Stimulated activated CD4-positive, alpha-beta T cell treated with anti-CD3 and anti-CD28 coated beads, Interleukin-4, amount 100 ng/mL, for 1 hour (primary cell): ENCODE data around the gene ZNF100.
"Not testable (repeated sequence)": the region's sequence is repeated elsewhere in the genome, so short reads cannot be mapped to it uniquely, and the experiment has no call there.

Experiments used
- DNase-seq: peaks from one replicate; pipeline ENCODE4 v3.0.0-alpha.2; 2020

The ZNF100 gene

DNA sequence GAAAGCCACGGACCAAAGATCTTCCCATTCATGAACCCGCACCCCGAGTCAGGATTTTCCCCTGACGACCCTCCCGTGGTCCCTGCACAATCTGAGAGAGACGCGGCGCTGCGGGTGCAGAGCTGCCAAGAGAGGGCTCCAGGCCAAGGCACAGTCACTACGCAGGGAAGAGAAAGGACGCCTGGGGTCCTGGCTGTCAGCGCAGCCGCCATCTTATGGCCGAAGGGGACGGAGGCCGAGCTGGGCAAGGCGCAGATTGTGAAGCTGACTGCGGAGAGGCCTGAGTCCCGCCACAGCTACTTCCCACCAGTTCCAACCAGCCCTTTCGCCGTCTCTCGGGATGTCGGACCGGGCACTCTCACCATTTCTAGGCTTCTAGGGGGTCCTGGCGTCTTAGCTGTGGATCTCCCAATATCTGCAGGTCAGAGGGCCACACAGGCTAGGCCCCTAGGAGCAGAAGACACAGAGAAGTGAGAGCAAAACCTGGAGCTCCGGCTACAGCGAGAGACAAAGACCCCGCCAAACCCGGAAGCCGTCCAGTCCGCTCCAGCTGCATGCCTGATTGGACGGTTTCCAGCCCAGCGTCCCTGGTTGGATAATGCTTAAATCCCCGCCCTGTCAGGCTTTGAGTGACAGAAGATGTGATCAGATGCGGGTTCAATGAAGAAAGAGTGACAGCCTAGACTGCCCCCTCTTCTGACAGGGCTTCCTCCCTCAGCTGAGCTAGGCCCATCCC is at the start of gene ZNF100:
Gene ZNF100, minus strand, starts transcription at position 515 of the 736 bp plus-strand sequence. Its CDS starts 150 bp downstream, at position 365.
- DNase-seq, result peak; percentile 84

DNA sequence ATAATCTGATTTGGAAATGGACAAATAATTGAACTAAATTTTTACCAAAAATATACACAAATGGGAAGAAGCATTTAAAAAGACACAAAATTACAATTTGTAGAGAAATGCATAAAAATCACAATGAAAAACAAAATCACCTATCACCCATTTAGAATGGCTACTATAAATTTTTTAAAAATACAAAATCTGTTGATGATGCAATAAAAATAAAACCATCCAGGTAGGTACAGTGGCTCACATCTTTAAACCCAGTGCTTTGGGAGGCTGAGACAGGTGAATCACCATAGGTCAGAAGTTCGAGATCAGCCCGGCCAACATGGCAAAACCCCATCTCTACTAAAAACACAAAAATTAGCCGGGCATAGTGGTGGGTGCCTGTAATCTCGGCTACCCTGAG is 45.1 kb upstream of the ZNF100 start:
- DNase-seq, result no peak

GRCh38 chr19:21808400-21809000 is 41.1 kb upstream of the ZNF100 start:
- DNase-seq, result not testable (repeated sequence)

DNA sequence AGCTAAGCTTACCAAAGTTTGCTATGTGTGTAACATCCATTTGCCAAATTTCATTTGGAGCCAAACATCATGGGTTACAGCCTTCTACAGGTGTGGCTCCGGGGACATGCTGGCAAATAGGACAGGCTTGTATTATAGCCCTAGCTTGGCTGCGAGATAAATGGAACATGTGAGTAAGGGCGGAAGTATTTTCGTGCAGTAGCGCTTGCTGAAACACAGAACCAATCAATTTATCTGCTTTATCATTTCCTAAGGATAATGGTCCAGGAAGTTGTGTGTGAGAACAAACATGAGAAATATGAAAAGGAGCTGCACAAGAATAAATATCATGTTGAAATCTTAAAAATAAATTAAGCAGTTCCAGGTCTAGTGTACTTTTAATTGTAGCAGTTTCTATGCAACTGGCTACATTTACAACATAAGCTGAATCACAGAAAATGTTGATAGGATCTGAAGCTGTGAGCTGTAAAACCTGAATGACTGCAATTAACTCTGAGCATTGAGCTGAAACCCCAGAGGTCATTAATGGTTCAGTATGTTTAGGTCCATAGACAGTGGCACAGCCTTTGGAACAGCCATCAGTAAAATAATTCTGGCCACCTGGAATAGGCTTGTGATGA is 22.2 kb upstream of the ZNF100 start:
- DNase-seq, result no peak

GRCh38 chr19:21786936-21787335 is 19.6 kb upstream of the ZNF100 start:
- DNase-seq, result no peak

GRCh38 chr19:21775792-21776191 is 8.4 kb upstream of the ZNF100 start:
- DNase-seq, result not testable (repeated sequence)

DNA sequence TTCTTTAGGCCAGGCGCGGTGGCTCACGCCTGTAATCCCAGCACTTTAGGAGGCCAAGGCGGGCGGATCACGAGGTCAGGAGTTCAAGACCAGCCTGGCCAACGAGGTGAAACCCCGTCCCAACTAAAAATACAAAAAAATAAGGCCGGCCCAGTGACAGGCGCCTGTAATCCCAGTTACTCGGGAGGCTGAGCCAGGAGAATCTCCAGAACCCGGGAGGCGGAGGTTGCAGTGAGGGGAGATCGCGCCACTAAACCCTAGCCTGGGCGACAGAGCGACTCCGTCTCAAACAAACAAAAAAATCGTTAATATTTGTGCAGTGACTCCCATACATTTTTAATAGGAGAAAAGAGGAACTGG is 694 bp downstream of the ZNF100 start:
- not testable (repeated sequence) for DNase-seq

DNA sequence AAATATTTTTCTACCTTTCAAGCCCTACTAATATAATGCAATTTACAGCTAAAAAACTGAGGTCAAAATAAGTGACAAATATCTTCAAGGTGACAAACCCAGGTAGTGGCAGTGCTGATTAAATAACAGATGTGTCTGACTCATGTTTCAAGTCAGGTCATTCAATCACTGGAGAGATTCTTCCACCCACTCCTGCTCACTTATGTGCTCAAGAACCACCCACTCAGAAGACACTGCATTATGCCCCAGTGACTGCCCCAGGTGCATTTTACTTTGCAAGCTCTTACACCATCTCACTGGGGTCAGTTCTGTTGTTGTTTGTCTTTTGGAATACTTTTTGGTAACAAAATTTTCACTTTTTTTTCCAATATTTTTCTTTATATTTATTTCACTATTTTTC is 2.2 kb downstream of the ZNF100 start:
- no peak for DNase-seq

- DNase-seq, result not testable (repeated sequence)
These were observed 5.8 kb downstream of the ZNF100 start for GRCh38 chr19:21761547-21761946.

- DNase-seq, result no peak
These were observed 9.1 kb downstream of the ZNF100 start for GRCh38 chr19:21758296-21758695.

GRCh38 chr19:21755555-21755954 is 11.8 kb downstream of the ZNF100 start:
- DNase-seq, result not testable (repeated sequence)

DNA sequence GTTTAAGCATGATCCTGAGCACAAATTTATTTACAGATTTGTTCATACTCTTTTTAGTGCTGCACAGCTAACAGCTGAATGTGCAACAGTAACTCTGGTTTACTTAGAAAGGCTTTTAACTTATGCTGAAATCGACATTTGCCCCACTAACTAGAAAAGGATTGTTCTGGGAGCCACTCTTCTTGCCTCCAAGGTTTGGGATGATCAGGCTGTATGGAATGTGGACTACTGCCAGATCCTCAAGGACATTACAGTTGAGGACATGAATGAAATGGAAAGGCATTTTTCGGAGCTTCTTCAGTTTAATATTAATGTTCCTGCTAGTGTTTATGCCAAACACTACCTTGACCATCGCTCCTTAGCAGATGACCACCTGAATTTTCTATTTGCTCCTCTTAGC is 16.0 kb downstream of the ZNF100 start:
- no peak for DNase-seq

DNA sequence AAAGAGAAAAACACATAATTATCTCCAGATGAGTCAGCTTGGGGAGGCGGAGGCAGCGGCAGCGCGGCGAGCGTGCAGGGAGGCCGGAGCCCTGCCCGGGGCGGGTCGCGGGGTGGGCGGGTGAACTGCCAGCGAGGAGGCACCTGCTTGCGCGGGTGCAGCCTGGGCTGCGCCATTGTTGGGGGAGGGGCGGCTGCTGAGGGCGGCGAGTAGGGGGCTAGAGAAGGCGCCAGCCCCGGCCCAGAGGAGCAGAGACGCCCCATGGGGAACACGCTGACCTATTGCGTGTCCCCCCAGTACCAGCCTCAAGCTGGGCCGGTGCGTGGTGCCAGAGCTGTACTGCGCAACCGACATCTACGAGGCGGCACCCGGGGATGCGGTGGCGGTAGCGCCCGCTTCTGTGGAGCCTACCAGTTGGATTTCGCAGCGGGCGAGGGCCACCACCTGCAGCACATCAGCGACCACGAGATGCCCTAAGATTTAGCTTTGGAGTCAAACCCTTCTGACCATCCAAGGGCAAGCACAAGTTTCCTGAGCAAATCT is 16.7 kb downstream of the ZNF100 start:
- DNase-seq, result no peak

DNA sequence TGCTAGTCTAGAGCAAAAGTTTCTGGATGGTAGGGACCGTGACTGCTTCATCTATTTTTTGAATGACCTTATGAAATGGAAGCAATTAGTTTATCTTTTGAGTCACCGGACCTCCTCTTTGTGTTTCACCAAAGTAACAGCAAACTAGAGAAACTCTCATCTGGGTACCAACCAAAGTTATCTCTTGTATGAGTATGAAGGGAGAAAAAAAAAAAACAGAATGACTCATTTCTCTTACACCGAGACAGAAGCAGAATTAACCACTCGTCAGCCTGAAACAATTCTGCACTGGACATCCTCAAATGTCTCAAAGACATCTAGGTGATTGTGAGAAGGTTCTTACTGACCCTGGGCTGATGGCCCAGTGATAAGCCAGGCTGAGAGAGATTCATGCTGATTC is 18.3 kb downstream of the ZNF100 start:
- DNase-seq, result no peak

GRCh38 chr19:21748088-21748487 is 19.3 kb downstream of the ZNF100 start:
- no peak for DNase-seq

GRCh38 chr19:21740559-21740958 is 26.8 kb downstream of the ZNF100 start:
- no peak for DNase-seq

DNA sequence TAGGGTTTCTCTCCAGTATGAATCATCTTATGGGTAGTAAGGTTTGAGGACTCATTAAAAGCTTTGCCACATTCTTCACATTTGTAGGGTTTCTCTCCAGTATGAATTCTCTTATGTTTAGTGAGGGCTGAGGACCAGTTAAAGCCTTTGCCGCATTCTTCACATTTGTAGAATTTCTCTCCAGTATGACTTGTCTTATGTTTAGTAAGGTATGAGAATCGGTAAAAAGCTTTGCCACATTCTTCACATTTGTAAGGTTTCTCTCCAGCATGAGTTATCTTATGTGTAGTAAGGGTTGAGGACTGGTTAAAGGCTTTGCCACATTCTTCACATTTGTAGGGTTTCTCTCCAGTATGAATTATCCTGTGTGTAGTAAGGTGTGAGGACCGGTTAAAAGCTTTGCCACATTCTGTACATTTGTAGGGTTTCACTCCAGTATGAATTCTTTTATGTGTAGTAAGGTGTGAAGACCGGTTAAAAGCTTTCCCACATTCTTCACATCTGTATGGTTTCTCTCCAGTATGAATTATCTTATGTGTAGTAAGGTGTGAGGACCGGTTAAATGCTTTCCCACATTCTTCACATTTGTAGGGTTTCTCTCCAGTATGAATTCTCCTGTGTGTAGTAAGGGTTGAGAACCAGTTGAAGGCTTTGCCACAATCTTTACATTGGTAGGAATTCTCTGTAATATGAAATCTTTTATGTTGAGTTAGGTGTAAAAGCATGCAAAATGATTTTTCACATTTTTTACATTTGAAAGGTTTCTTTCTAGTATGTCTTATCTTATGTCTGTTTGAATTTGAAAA is 40.2 kb downstream of the ZNF100 start:
- DNase-seq, result not testable (repeated sequence)

- DNase-seq, result no peak
These were observed 53.6 kb downstream of the ZNF100 start for GRCh38 chr19:21713761-21714160.

- no peak for DNase-seq
These were observed 57.9 kb downstream of the ZNF100 start for GRCh38 chr19:21709464-21709863.

DNA sequence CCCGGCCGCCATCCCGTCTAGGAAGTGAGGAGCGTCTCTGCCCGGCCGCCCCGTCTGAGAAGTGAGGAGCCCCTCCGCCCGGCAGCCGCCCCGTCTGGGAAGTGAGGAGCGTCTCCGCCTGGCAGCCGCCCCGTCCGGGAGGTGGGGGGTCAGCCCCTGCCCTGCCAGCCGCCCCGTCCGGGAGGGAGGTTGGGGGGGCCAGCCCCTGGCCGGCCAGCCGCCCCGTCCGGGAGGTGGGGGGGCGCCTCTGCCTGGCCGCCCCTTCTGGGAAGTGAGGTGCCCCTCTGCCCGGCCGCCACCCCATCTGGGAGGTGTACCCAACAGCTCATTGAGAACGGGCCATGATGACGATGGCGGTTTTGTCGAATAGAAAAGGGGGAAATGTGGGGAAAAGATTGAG is 59.5 kb downstream of the ZNF100 start:
- DNase-seq, result not testable (repeated sequence)

GRCh38 chr19:21707065-21707464 is 60.3 kb downstream of the ZNF100 start:
- DNase-seq, result no peak

DNA sequence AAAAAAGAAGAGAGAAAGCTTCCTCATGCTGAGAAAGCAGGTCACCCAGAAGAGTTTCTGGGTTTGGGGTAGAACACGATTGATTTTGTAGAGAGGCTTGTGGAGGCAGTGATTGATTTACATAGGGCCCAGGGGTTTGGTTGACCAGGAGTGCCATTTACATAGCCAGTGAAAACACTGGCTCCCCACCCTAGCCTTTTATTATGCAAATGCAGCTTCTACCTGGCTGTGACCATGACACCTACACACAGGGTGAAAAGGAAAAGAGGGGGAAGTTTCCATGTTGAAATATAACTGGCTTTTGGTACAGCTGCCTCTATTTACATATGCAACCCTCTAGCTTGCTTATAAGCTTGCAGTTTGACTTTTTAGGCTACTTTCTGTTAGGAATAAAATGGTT is 62.0 kb downstream of the ZNF100 start:
- DNase-seq, result no peak

- no peak for DNase-seq
These were observed 63.1 kb downstream of the ZNF100 start for GRCh38 chr19:21704320-21704719.
